ENCODE data around the gene SNRNP25. TPM values are rescaled to one million over a fixed set of nuclear protein-coding genes. Genes with fewer than 3 reads are reported as not detected.

Gene SNRNP25
- total and polyA plus RNA-seq, 9 of the 15 experiments (the other 6 are each of a cell fraction or from before 2014, with no cell fraction given): 59.0 to 176 (median 108) TPM

- FAIRE-seq (no peak), DNase-seq (ENCODE audit: extremely low read depth in 1 of 4, low spot score in 3 of 4) (no peak), ATAC-seq (no peak)
- H3K36me3 ChIP-seq (ENCODE audit: control insufficient read depth, insufficient read depth, low read length): peaks cover 44% of the 10 kb centered on the region
- in situ Hi-C loops (cut with MboI): no loop called here
- TF ChIP-seq BMI1 (IDR thresholded peaks at IDR 0.05; ENCODE audit: low read length) (no peak), ERF (CRISPR knock-in tag; IDR thresholded peaks at IDR 0.05) (no peak), POLR2A (conservative IDR thresholded peaks at IDR 0.05) (0 out of 2 replicates have a peak, but pooled peaks have one; percentile 12)
- H3K9me3 ChIP-seq (replicated peaks; ENCODE audit: control insufficient read depth, insufficient read depth, low read depth, low read length): no peaks in the 10 kb centered on the region
- H3K4me2 ChIP-seq (ENCODE audit: insufficient read depth, low read length): no peak overlapping the region
- ChIA-PET POLR2A (interaction anchor here (2.1 kb wide), 1 partner anchor 11 kb away, joined by 18 read pairs; the partner anchor contains the start of gene RHBDF1), CTCF (ENCODE audit: low intra/inter-chr PET ratio) (no interaction called here)
- BruUV-seq (replicated peaks): no TSS peak
- intact Hi-C loops (cut with micrococcal nuclease): no loop called here
- peaks cover 5 to 26% of the 10 kb centered on the region in 2 experiments; a peak in 2 of 5 replicates for H3K4me1 ChIP-seq (replicated peaks in 1 of 2; ENCODE audit: control insufficient read depth in 2 of 2, insufficient read depth in 2 of 2, low read length in 2 of 2)
- H4K20me1 ChIP-seq (replicated peaks; ENCODE audit: control insufficient read depth, insufficient read depth, low read length): no peaks in the 10 kb centered on the region; the same call in none of the 2 replicates
- H3K4me3 ChIP-seq: no peak overlapping the region
- 82% methylated on average over 13 of the region's 14 CpGs for WGBS (ENCODE audit: insufficient coverage, low coverage, missing lambda C conversion rate)
- no peak overlapping the region for H2AFZ ChIP-seq (ENCODE audit: low read depth, low read length)
- peaks cover 14% of the 10 kb centered on the region for H3K79me2 ChIP-seq (ENCODE audit: control insufficient read depth, insufficient read depth, low read length)
- H3K9ac ChIP-seq (ENCODE audit: insufficient read depth in 1 of 2, low read depth in 2 of 2, low read length in 2 of 2): no peak overlapping the region; a peak in 1 of 4 replicates
- H3K9me1 ChIP-seq (ENCODE audit: control insufficient read depth, insufficient read depth, low read length): peaks cover 2% of the 10 kb centered on the region
- H3K27ac ChIP-seq (ENCODE audit: extremely low read depth, low read depth, low read length): no peak overlapping the region
- no peaks in the 10 kb centered on the region for H3K27me3 ChIP-seq (ENCODE audit: control insufficient read depth in 2 of 2, insufficient read depth in 2 of 2, low read length in 2 of 2)
Observed at GRCh38 chr16:59440-60059, 5.9 kb downstream of the SNRNP25 start.

GRCh38 chr16:60166-60565, 6.5 kb downstream of the SNRNP25 start:
- no peak overlapping the region for H2AFZ ChIP-seq (ENCODE audit: low read depth, low read length)
- H3K9me1 ChIP-seq (ENCODE audit: control insufficient read depth, insufficient read depth, low read length): peaks cover 2% of the 10 kb centered on the region
- H3K4me3 ChIP-seq: no peak overlapping the region
- no peaks in the 10 kb centered on the region for H3K9me3 ChIP-seq (replicated peaks; ENCODE audit: control insufficient read depth, insufficient read depth, low read depth, low read length)
- TF ChIP-seq KLF1 (tag; IDR thresholded peaks at IDR 0.05) (no peak), POLR2G (IDR thresholded peaks at IDR 0.05; ENCODE audit: low read depth, low read length) (peak; percentile 54; the same call in 1 of the 2 replicates)
- TF ChIP-seq, protein P1, sequence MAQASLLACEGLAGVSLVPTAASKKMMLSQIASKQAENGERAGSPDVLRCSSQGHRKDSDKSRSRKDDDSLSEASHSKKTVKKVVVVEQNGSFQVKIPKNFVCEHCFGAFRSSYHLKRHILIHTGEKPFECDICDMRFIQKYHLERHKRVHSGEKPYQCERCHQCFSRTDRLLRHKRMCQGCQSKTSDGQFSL (CRISPR knock-in tag; IDR thresholded peaks at IDR 0.05): peak; percentile 10; the same call in 1 of the 2 replicates
- TF ChIP-seq, protein P1 (tag; IDR thresholded peaks at IDR 0.05): no peak
- H3K79me2 ChIP-seq (ENCODE audit: control insufficient read depth, insufficient read depth, low read length): peaks cover 8% of the 10 kb centered on the region
- BruUV-seq (replicated peaks): no TSS peak
- ChIA-PET POLR2A (interaction anchor here (0.6 to 2.1 kb wide), 2 partner anchors 11 to 297 kb away, joined by 3 to 18 read pairs; partner anchors contain the start of gene RHBDF1), CTCF (ENCODE audit: low intra/inter-chr PET ratio) (no interaction called here)
- no peak overlapping the region for H3K4me2 ChIP-seq (ENCODE audit: insufficient read depth, low read length)
- H4K20me1 ChIP-seq (replicated peaks; ENCODE audit: control insufficient read depth, insufficient read depth, low read length): no peaks in the 10 kb centered on the region; the same call in none of the 2 replicates
- WGBS (ENCODE audit: insufficient coverage, low coverage, missing lambda C conversion rate): 68% methylated on average over 6 of the region's 11 CpGs
- FAIRE-seq (no peak), DNase-seq (ENCODE audit: extremely low read depth in 1 of 4, low spot score in 3 of 4) (no peak), ATAC-seq (no peak)
- H3K9ac ChIP-seq (ENCODE audit: insufficient read depth in 1 of 2, low read depth in 2 of 2, low read length in 2 of 2): no peak overlapping the region
- peaks cover 41% of the 10 kb centered on the region for H3K36me3 ChIP-seq (ENCODE audit: control insufficient read depth, insufficient read depth, low read length)
- in situ Hi-C loops (cut with MboI): no loop called here
- peaks cover 3 to 29% of the 10 kb centered on the region in 2 experiments; a peak in 2 of 5 replicates for H3K4me1 ChIP-seq (replicated peaks in 1 of 2; ENCODE audit: control insufficient read depth in 2 of 2, insufficient read depth in 2 of 2, low read length in 2 of 2)
- intact Hi-C loops (cut with micrococcal nuclease): no loop called here
- H3K27ac ChIP-seq (ENCODE audit: extremely low read depth, low read depth, low read length): no peak overlapping the region
- no peaks in the 10 kb centered on the region for H3K27me3 ChIP-seq (ENCODE audit: control insufficient read depth in 2 of 2, insufficient read depth in 2 of 2, low read length in 2 of 2)
